Caco-2 (cell line): ENCODE measurements around the gene GP5. TPM values are rescaled to one million over a fixed set of nuclear protein-coding genes. Genes with fewer than 3 reads are reported as not detected.

Experiments
- BruUV-seq: library from RNA; stranded (reverse); fragments of 400-500 nt; replicated peaks from 2 replicates; lab custom pipeline; 2021; lab: Mats Ljungman, UMichigan
- CTCF ChIA-PET: fragments of 300-600 bp; sonication (Branson Sonifier 250); formaldehyde crosslinking; loops from one replicate; lab custom pipeline; 2022; ENCODE audit warnings: antibody characterized with exemption; lab: Charles Lee
- POLR2A ChIA-PET: fragments of 300-600 bp; sonication (Branson Sonifier 250); formaldehyde crosslinking; loops from one replicate; lab custom pipeline; 2022; ENCODE audit warnings: antibody characterized with exemption; lab: Charles Lee
- DNase-seq, 2 experiments: peaks; one replicate each; pipeline versions ENCODE4 v3.0.0 to v3.0.0-alpha.2; 2020 to 2022
- H3K27me3 ChIP-seq: replicated peaks from 2 replicates; pipeline ENCODE4 v1.6.0; 2011; ENCODE audit warnings: low read length; ENCODE audit not compliant: control insufficient read depth, insufficient read depth
- H3K36me3 ChIP-seq: 2 replicates; pipeline ENCODE4 v1.5.1; 2011; ENCODE audit warnings: low read length; ENCODE audit not compliant: control insufficient read depth, insufficient read depth
- H3K4me1 ChIP-seq: fragments of 250-450 bp; sonication (Bioruptor Pico); 2 replicates; pipeline ENCODE4 v1.5.1; 2020; ENCODE audit warnings: mild to moderate bottlenecking
- H3K4me3 ChIP-seq: 2 replicates; pipeline ENCODE4 v1.5.1; 2011; ENCODE audit warnings: low read depth, mild to moderate bottlenecking, control low read depth, low read length
- H3K9me3 ChIP-seq: fragments of 250-450 bp; sonication (Bioruptor Pico); 2 replicates; pipeline ENCODE4 v1.5.1; 2020; ENCODE audit warnings: mild to moderate bottlenecking, moderate library complexity
- H3K27ac Mint-ChIP-seq: one replicate; pipeline ENCODE4 v1.8.0; 2022; ENCODE audit warnings: mixed read lengths; ENCODE audit not compliant: unreplicated experiment
- H3K27me3 Mint-ChIP-seq: one replicate; pipeline ENCODE4 v1.8.0; 2022; ENCODE audit warnings: mixed read lengths; ENCODE audit not compliant: insufficient read depth, unreplicated experiment
- H3K36me3 Mint-ChIP-seq: one replicate; pipeline ENCODE4 v1.8.0; 2022; ENCODE audit warnings: mild to moderate bottlenecking, mixed read lengths; ENCODE audit not compliant: insufficient read depth, unreplicated experiment
- H3K4me1 Mint-ChIP-seq: one replicate; pipeline ENCODE4 v1.8.0; 2022; ENCODE audit warnings: low read depth, mixed read lengths; ENCODE audit not compliant: unreplicated experiment
- H3K4me3 Mint-ChIP-seq: one replicate; pipeline ENCODE4 v1.8.0; 2022; ENCODE audit warnings: mild to moderate bottlenecking, moderate library complexity, mixed read lengths; ENCODE audit not compliant: unreplicated experiment
- H3K9me3 Mint-ChIP-seq: one replicate; pipeline ENCODE4 v1.8.0; 2022; ENCODE audit warnings: mixed read lengths; ENCODE audit not compliant: unreplicated experiment
- CTCF ChIP-seq, 2 experiments: fragments of 200-600 bp in 1 of 2; IDR thresholded peaks; 1 replicate in 1 of 2; 2 replicates in 1 of 2; pipeline versions ENCODE4 v1.5.1 to v1.8.0; 2011 to 2022; ENCODE audit warnings: antibody characterized with exemption in 1 of 2, control low read depth in 1 of 2, inconsistent platforms in 1 of 2, low read depth in 1 of 2, low read length in 1 of 2, mild to moderate bottlenecking in 1 of 2, moderate library complexity in 1 of 2; ENCODE audit not compliant: insufficient read depth in 1 of 2, severe bottlenecking in 1 of 2, unreplicated experiment in 1 of 2
- intact Hi-C: fragments of 100-400 bp; cut with micrococcal nuclease; formaldehyde crosslinking; loops from one replicate; pipeline ENCODE4 v1.10.0; 2022; ENCODE audit not compliant: unreplicated experiment
- total RNA-seq: library from RNA; stranded (reverse); gene quantifications from 2 replicates; pipeline ENCODE4 v1.2.3, GENCODE V29; 2022

GP5 gene
- total RNA-seq, 1 experiment from 2014 or later: 0.25 TPM

- no peak for DNase-seq
- no peaks in the 10 kb centered on the region for H3K27me3 Mint-ChIP-seq
- H3K4me3 Mint-ChIP-seq: no peak overlapping the region
- no peaks in the 10 kb centered on the region for H3K36me3 Mint-ChIP-seq
- Histone ChIP-seq H3K9me3 (no peaks in the 10 kb centered on the region), H3K36me3 (no peaks in the 10 kb centered on the region), H3K4me1 (no peaks in the 10 kb centered on the region), H3K4me3 (no peak overlapping the region), H3K27me3 (no peaks in the 10 kb centered on the region)
- intact Hi-C loops: no loop called here
- POLR2A ChIA-PET: no interaction called here
- no peak for TF ChIP-seq CTCF (IDR thresholded peaks at IDR 0.05; ENCODE audit: insufficient read depth in 1 of 2, low read depth in 1 of 2, low read length in 1 of 2, severe bottlenecking in 1 of 2, unreplicated experiment in 1 of 2)
- H3K9me3 Mint-ChIP-seq: no peaks in the 10 kb centered on the region
- BruUV-seq: no TSS peak
- no peak overlapping the region for H3K27ac Mint-ChIP-seq
- H3K4me1 Mint-ChIP-seq: no peaks in the 10 kb centered on the region
- CTCF ChIA-PET: no interaction called here
Measured at GRCh38 chr3:194354315-194354714, 44.8 kb downstream of the GP5 start.

GRCh38 chr3:194352667-194353246, 46.3 kb downstream of the GP5 start:
- ChIA-PET POLR2A (no interaction called here), CTCF (no interaction called here)
- no peaks in the 10 kb centered on the region for H3K4me1 Mint-ChIP-seq
- H3K36me3 Mint-ChIP-seq: no peaks in the 10 kb centered on the region
- Histone ChIP-seq H3K27me3 (no peaks in the 10 kb centered on the region), H3K4me3 (no peak overlapping the region), H3K4me1 (no peaks in the 10 kb centered on the region), H3K36me3 (no peaks in the 10 kb centered on the region), H3K9me3 (no peaks in the 10 kb centered on the region)
- no peak overlapping the region for H3K27ac Mint-ChIP-seq
- BruUV-seq: no TSS peak
- no peaks in the 10 kb centered on the region for H3K27me3 Mint-ChIP-seq
- no peaks in the 10 kb centered on the region for H3K9me3 Mint-ChIP-seq
- no peak for DNase-seq
- TF ChIP-seq CTCF (IDR thresholded peaks at IDR 0.05; ENCODE audit: insufficient read depth in 1 of 2, low read depth in 1 of 2, low read length in 1 of 2, severe bottlenecking in 1 of 2, unreplicated experiment in 1 of 2): no peak
- no peak overlapping the region for H3K4me3 Mint-ChIP-seq
- intact Hi-C loops: no loop called here

- POLR2A ChIA-PET: no interaction called here
- no peak for DNase-seq
- Mint-ChIP-seq H3K4me1 (no peaks in the 10 kb centered on the region), H3K9me3 (no peaks in the 10 kb centered on the region), H3K36me3 (no peaks in the 10 kb centered on the region), H3K4me3 (no peak overlapping the region), H3K27me3 (no peaks in the 10 kb centered on the region), H3K27ac (no peak overlapping the region)
- CTCF ChIA-PET: no interaction called here
- intact Hi-C loops: no loop called here
- Histone ChIP-seq H3K36me3 (no peaks in the 10 kb centered on the region), H3K27me3 (no peaks in the 10 kb centered on the region), H3K4me3 (no peak overlapping the region), H3K4me1 (no peaks in the 10 kb centered on the region), H3K9me3 (no peaks in the 10 kb centered on the region)
- BruUV-seq: no TSS peak
- no peak for TF ChIP-seq CTCF (IDR thresholded peaks at IDR 0.05; ENCODE audit: insufficient read depth in 1 of 2, low read depth in 1 of 2, low read length in 1 of 2, severe bottlenecking in 1 of 2, unreplicated experiment in 1 of 2)
Measured at GRCh38 chr3:194351952-194352536, 47.0 kb downstream of the GP5 start.
